Ramos (cell line): ENCODE results near the gene CEP131.

Experiments used
- in situ Hi-C: fragments of 300-500 bp; cut with MboI; formaldehyde crosslinking; loops from one replicate; pipeline ENCODE4 v1.14.3; 2022; ENCODE audit warnings: low sequenced_read_pairs; ENCODE audit not compliant: unreplicated experiment

Gene CEP131

DNA sequence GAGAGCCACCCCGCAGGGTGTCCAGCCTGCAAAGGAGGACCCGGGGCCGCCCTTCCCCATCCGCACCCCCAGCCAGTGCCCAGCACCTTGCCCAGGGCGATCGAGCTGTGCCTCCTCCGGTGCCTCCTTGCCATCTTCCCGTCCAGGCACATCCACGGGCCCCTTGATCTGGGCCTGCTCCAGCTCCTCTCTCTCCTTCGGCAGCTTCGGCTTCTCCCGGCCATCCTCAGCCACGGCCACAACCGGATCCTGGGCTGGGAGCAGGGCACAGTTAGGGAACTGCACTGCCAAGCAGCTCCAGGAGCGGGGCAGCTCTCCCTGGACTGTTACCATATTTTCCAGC is 30.2 kb upstream of the CEP131 start:
- in situ Hi-C loops, result loop anchor here (10.0 to 25.0 kb wide), 2 partner anchors 109 to 352 kb away; no protein-coding TSS in a partner anchor

DNA sequence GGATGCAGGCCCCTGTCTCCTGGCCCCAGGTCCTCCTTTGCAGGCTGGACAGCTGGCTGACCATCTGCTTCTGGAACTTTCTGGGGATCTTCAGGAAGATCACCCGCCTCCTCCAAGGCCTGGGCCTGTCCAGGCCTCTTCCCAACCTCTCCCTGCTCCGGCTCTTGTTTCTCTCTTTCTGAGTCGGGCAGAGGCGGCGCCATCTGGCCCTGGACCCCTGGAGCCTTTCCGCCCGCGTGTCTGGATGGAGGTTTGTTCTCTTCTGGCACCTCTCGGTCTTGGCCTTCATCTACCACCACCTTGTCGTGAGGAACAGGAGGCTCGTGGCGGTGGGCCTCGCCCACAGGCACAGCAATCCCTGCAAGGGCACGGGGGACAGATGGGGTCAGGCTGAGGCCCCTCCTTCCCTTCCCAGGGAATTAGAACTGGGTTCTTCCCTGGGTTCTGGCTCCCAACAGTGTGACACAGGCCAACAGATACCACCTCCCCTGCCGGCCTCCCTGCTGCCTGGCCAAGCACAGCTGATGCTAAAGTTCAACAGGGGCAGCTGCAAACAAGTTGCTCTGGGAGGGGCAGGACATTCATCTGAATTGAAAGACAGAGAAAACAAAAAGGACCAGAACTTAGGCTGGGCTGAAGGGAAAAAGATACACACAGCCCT is 29.7 kb upstream of the CEP131 start:
- in situ Hi-C loops, result loop anchor here (10.0 to 25.0 kb wide), 2 partner anchors 110 to 352 kb away; no protein-coding TSS in a partner anchor

DNA sequence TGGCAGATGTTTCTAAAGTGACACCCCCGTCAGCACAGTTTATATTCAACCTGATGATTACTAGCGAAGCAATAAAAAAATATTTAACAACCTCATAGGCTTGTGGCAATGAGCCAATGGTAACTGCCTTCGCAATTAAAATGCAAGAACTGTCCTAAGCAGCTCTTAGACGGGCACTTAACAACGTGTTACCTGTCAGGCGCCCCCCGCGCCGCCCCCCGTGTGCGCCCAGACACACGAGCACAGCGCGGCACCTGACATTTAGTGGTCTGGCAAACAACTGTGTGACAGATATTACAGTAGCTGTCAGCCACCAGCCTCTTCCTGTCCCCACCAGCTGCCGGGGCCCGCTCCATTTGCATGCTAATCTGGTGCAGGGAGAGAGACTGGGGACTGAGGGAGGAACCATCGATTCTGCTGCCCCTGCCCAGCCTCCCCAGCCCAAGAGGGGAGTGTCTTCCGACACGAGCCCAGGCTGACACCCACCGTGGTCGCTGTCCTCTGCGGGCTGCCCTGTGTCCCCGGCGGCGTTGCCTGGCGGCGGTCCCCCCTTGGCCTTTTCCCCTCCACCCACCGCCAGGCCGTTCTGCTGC is 29.0 kb upstream of the CEP131 start:
- in situ Hi-C loops, result loop anchor here (10.0 to 25.0 kb wide), 2 partner anchors 110 to 353 kb away; no protein-coding TSS in a partner anchor

GRCh38 chr17:81251094-81251708 is 28.4 kb upstream of the CEP131 start:
- in situ Hi-C loops, result loop anchor here (10.0 to 25.0 kb wide), 2 partner anchors 111 to 354 kb away; no protein-coding TSS in a partner anchor

- in situ Hi-C loops, result loop anchor here (10.0 to 25.0 kb wide), 2 partner anchors 112 to 354 kb away; no protein-coding TSS in a partner anchor
Measured at GRCh38 chr17:81250286-81251093, 27.7 kb upstream of the CEP131 start.

GRCh38 chr17:81249223-81250040 is 26.7 kb upstream of the CEP131 start:
- in situ Hi-C loops, result loop anchor here (10.0 to 25.0 kb wide), 3 partner anchors 105 to 355 kb away; no protein-coding TSS in a partner anchor

DNA sequence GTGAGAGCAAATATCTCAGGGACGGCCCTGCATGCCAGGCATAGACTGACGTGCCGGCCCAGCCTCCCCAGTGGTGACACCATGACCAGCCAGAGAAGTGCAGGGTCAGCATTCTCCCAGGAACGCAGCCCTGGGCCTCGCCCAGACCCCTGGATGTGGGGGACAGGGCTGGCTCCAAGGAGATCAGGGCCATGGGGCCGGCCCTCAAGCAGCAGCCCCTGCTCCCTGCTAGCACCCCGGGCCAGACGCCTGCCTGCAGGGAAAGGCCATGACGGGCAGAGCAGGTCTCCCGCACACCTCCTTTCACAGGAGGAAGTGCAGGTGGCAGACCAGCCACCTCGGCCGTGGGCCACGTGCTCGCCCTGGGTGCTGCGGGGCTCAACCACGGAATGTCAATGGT is 25.9 kb upstream of the CEP131 start:
- in situ Hi-C loops, result loop anchor here (10.0 kb wide), 1 partner anchor 104 kb away; no protein-coding TSS in a partner anchor

- in situ Hi-C loops, result loop anchor here (10.0 kb wide), 1 partner anchor 103 kb away; no protein-coding TSS in a partner anchor
Measured at GRCh38 chr17:81247339-81247990, 24.7 kb upstream of the CEP131 start.

DNA sequence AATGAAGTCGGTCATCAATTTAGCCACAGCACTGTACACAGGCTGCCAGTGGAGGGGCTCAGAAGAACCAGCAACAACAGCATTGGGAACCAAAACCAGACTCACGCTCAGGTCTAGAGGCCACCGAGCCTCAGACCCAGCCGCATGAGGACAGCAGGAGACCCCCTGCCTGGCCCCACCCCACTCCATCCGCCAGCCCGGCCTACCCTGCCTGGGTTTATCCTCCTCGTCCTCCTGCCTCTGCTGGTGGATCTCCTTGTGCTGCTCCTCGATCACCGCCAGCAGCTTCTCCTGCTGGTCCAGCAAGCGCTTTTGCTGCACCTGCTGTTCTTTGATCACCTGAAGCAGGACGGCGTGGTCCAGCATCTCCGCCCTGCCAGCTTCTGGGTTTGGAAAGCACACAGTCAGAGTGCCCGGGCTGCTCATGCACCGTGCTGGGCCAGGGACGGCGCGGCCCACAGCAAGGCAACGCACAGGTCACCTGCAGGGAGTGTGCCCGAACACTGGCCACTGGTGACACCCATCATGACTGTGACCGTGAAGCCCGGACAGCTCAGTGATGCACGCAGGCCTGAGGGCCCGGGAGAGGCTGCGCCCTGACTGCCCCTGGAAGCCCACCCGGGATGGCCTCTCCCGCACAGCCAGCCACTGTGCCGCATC is 24.0 kb upstream of the CEP131 start:
- in situ Hi-C loops, result loop anchor here (10.0 kb wide), 1 partner anchor 102 kb away; no protein-coding TSS in a partner anchor

DNA sequence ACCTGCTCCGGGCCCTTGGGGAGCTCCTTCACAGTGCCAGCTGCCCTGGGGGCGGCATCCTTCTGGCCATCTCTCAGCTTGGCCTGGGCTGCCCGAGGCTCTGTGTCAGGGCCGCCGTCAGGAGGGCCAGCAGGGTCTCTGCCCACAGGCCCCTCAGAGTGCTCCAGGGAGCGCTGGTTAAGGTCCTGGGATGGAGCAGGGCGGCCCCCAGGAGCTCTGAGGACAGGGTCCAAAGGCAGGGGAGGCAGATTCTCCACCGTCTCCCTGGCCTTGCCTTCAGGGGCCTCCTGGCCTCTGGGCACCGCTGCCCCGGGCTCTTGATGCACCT is 23.5 kb upstream of the CEP131 start:
- in situ Hi-C loops, result loop anchor here (10.0 kb wide), 1 partner anchor 102 kb away; no protein-coding TSS in a partner anchor

DNA sequence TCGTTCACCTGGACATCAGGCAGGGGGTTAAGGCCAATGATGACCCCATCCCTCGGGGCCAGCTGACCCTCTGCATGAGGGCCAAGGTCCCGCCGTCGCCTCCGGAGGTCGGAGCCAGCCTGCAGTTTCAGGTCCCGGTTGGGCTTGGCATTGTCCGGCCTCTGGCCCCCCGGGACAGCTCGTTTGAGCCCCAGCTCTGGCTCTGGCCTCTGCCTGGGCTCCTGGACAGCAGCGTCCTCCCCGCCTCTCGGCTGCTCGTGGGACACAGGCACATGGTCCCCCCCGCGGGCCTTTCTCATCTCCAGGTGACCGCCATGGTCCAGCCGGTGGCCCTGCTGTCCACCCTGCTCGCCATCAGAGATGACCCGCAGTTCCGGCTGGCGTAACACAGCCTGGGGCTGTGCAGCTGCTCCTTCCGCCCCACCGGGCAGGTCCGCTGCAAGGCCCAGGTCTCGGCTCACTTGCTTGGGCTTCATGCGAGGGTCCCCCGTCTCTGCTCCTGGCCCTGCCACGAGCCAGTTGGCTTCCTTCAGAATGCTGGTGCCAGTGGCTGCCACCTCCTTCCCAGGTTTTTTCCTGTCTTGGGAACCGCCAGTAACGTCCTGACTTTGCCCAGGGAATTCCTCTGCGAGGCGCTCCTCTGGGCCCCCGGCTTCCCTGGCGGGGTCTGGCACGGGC is 23.0 kb upstream of the CEP131 start:
- in situ Hi-C loops, result loop anchor here (10.0 kb wide), 1 partner anchor 101 kb away; no protein-coding TSS in a partner anchor

GRCh38 chr17:81245024-81245664 is 22.4 kb upstream of the CEP131 start:
- in situ Hi-C loops, result loop anchor here (10.0 kb wide), 1 partner anchor 100 kb away; no protein-coding TSS in a partner anchor

DNA sequence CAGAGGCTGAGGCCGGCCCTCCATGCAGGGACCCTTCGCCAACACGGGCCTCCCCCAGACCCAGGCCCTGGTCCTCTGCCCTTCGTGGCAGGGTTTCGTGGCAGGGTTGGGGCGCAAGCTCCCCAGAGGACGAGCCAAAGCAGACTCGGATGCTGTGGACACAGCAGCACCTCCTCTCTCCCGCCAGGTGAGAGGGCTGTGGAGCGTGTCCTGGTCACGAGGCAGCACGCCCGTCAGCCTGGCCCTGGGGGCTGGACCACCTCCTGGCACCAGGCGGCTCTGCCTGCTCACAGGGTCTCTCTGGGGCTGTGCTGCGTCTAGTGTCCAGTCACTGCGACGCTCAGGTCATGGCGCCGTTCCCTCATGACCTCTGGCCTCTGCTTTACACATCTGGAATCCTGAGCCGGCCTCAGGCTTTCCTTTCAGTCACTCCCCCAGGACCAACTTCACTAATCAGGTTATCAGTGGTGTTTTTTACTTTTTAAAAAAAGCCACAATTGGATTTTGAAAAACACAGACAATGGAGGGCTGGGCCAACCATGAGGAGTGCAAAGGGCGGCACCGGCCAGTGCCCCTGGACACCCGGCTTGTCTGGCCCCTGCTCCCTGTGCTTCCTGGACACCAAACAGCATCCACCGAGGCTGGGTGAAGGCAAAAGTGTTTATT is 21.7 kb upstream of the CEP131 start:
- in situ Hi-C loops, result loop anchor here (10.0 kb wide), 1 partner anchor 100 kb away; no protein-coding TSS in a partner anchor

DNA sequence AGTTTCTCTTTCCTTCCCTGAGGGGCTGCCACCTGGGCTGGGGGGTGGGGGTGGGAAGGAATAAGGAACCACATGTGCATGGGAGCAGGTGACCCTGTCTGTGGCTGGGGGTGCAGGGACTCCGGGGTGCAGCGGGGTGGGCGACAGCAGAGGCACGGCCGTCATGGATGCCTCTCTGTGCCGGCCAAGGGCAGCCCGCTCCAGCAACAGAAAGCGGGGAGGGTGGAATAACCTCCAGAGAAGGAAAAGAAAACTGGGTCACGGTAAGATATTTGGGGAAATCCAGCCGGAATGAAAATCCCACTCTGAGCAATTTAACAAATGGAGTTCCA is 20.5 kb upstream of the CEP131 start:
- in situ Hi-C loops, result loop anchor here (10.0 kb wide), 1 partner anchor 98 kb away; no protein-coding TSS in a partner anchor

DNA sequence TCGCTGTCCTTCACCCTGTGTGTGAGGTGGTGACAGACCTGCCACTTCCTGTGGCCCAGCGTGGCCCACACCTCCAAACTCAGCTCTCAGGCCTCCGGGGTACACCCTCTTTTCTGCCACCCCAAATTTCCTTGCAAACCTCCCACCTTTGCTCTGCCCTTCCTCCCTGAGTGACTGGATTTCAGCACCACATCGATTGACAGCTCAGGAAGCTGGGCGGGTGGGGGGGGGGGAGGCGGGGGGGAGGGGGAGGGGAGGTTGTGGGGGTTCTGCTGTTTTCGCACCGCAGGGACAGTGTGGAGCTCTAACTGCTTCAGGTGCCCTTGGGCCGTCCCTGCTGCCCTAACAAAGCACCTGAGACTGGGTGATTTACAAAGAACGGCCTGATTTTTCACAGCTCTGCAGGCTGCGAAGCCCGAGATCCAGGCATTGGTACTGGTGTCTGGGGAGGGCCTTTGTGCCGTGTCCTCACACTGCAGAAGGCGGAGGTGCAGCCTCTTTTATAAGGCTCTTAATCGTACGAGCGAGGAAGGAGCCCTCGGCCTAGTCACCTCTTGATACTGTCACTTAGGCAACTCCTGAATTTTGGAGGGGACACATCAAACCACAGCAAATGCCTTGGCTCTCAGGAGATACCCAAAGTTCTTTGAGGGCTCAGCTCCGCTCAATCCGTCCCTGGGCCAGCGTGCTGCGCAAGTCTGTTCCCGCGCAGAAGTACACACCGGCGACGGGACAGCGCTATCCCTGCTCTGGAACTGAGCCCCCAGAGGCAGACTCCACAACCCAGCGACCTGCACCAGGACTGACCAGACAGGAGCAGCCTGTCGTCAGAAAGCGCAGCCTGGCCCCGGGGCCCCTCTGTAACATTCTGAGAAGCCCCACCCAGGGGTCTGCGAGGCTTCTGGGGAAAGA is 19.9 kb upstream of the CEP131 start:
- in situ Hi-C loops, result loop anchor here (10.0 kb wide), 1 partner anchor 98 kb away; no protein-coding TSS in a partner anchor
